ENCODE results near the gene CD6. TPM values are rescaled to one million over a fixed set of nuclear protein-coding genes. Genes with fewer than 3 reads are reported as not detected.

The CD6 gene
- total and polyA plus RNA-seq, 10 of the 15 experiments (the other 5 are each of a cell fraction or from before 2014, with no cell fraction given) = 0.37 to 17.6 (median 6.2) TPM

- CTCF ChIA-PET = interaction anchor here (0.6 to 1.5 kb wide), 4 partner anchors 10 to 234 kb away, joined by 3 to 11 read pairs (median 4); partner anchors contain the start of gene TMEM109
- Histone ChIP-seq H3K36me3 (ENCODE audit: control insufficient read depth in 2 of 2, insufficient read depth in 2 of 2, low read length in 1 of 2) (peaks cover 15 to 21% of the 10 kb centered on the region in 2 experiments), H4K20me1 (ENCODE audit: control insufficient read depth, insufficient read depth) (no peaks in the 10 kb centered on the region), H3K27me3 (replicated peaks in 1 of 2; ENCODE audit: control insufficient read depth in 2 of 2, insufficient read depth in 2 of 2, low read length in 1 of 2) (no peaks in the 10 kb centered on the region), H3K27ac (ENCODE audit: control insufficient read depth, insufficient read depth) (no peak within 1 kb of the TSS), H2AFZ (ENCODE audit: control insufficient read depth, low read depth, low read length) (peak within 1 kb of the TSS; percentile 68), H3K79me2 (ENCODE audit: control insufficient read depth, insufficient read depth, low read length) (peaks cover 1% of the 10 kb centered on the region; the same call in 1 of the 2 replicates), H3K4me2 (ENCODE audit: control insufficient read depth, insufficient read depth) (peak within 1 kb of the TSS; percentile 98), H3K9ac (ENCODE audit: control insufficient read depth, insufficient read depth, low read length) (peak within 1 kb of the TSS; percentile 48; the same call in 1 of the 2 replicates), H3K4me3 (peak within 1 kb of the TSS; percentile 59), H3K9me3 (replicated peaks; ENCODE audit: control insufficient read depth, insufficient read depth, low read length) (no peaks in the 10 kb centered on the region), H3K4me1 (ENCODE audit: control insufficient read depth, insufficient read depth, low read length) (peaks cover 24% of the 10 kb centered on the region)
- in situ Hi-C loops (cut with MboI) = no loop called here
- intact Hi-C loops (cut with micrococcal nuclease; ENCODE audit: unreplicated experiment) = no loop called here
- RAD21 ChIA-PET (ENCODE audit: unreplicated experiment) = interaction anchor here (0.5 to 1.8 kb wide), 6 partner anchors 9 to 137 kb away, joined by 3 to 8 read pairs (median 4); partner anchors contain the start of gene TMEM109
- ATAC-seq = peak; percentile 66
- 0% methylated on average over 25 of the region's 69 CpGs for WGBS (ENCODE audit: insufficient coverage, insufficient replicate concordance, low lambda C conversion rate, missing lambda C conversion rate)
- no TSS peak for BruUV-seq (replicated peaks)
- FAIRE-seq = no peak
- SMC1A ChIA-PET (ENCODE audit: uncharacterized antibody, unreplicated experiment) = interaction anchor here (1.7 to 1.8 kb wide), 2 partner anchors 9 to 11 kb away, joined by 5 to 7 read pairs; partner anchors contain the start of gene TMEM109
- POLR2A ChIA-PET = interaction anchor here (0.8 to 1.7 kb wide), 4 partner anchors 9 to 162 kb away, joined by 3 to 9 read pairs (median 4); partner anchors contain the start of gene TMEM109
- DNase-seq (ENCODE audit: low read depth, low spot score) = no peak
- no peak for TF ChIP-seq MYB (IDR thresholded peaks at IDR 0.05; ENCODE audit: borderline replicate concordance, low read depth, low read length)
- TF ChIP-seq PML (IDR thresholded peaks at IDR 0.05; ENCODE audit: low read length) = no peak
- TF ChIP-seq, protein P1, sequence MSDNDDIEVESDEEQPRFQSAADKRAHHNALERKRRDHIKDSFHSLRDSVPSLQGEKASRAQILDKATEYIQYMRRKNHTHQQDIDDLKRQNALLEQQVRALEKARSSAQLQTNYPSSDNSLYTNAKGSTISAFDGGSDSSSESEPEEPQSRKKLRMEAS (IDR thresholded peaks at IDR 0.05; ENCODE audit: low read depth, low read length) = peak; percentile 42; the same call in 1 of the 2 replicates
- TF ChIP-seq, protein P2, sequence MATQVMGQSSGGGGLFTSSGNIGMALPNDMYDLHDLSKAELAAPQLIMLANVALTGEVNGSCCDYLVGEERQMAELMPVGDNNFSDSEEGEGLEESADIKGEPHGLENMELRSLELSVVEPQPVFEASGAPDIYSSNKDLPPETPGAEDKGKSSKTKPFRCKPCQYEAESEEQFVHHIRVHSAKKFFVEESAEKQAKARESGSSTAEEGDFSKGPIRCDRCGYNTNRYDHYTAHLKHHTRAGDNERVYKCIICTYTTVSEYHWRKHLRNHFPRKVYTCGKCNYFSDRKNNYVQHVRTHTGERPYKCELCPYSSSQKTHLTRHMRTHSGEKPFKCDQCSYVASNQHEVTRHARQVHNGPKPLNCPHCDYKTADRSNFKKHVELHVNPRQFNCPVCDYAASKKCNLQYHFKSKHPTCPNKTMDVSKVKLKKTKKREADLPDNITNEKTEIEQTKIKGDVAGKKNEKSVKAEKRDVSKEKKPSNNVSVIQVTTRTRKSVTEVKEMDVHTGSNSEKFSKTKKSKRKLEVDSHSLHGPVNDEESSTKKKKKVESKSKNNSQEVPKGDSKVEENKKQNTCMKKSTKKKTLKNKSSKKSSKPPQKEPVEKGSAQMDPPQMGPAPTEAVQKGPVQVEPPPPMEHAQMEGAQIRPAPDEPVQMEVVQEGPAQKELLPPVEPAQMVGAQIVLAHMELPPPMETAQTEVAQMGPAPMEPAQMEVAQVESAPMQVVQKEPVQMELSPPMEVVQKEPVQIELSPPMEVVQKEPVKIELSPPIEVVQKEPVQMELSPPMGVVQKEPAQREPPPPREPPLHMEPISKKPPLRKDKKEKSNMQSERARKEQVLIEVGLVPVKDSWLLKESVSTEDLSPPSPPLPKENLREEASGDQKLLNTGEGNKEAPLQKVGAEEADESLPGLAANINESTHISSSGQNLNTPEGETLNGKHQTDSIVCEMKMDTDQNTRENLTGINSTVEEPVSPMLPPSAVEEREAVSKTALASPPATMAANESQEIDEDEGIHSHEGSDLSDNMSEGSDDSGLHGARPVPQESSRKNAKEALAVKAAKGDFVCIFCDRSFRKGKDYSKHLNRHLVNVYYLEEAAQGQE (IDR thresholded peaks at IDR 0.05; ENCODE audit: low read depth, low read length) = no peak
- TF ChIP-seq IKZF2 (IDR thresholded peaks at IDR 0.05) = peak; percentile 36 to 55; a peak in 2 of 4 replicates
- TF ChIP-seq SP1 (IDR thresholded peaks at IDR 0.05; ENCODE audit: low read depth, low read length) = peak; percentile 2
- peak; percentile 57; the same call in 1 of the 2 replicates for TF ChIP-seq RB1 (IDR thresholded peaks at IDR 0.05; ENCODE audit: borderline replicate concordance)
- TF ChIP-seq, protein P3, sequence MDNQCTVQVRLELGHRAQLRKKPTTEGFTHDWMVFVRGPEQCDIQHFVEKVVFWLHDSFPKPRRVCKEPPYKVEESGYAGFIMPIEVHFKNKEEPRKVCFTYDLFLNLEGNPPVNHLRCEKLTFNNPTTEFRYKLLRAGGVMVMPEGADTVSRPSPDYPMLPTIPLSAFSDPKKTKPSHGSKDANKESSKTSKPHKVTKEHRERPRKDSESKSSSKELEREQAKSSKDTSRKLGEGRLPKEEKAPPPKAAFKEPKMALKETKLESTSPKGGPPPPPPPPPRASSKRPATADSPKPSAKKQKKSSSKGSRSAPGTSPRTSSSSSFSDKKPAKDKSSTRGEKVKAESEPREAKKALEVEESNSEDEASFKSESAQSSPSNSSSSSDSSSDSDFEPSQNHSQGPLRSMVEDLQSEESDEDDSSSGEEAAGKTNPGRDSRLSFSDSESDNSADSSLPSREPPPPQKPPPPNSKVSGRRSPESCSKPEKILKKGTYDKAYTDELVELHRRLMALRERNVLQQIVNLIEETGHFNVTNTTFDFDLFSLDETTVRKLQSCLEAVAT (IDR thresholded peaks at IDR 0.05) = no peak
- TF ChIP-seq EED (IDR thresholded peaks at IDR 0.05; ENCODE audit: low read depth) = peak; percentile 52
- no peak for TF ChIP-seq IRF3 (IDR thresholded peaks at IDR 0.05)
- no peak for TF ChIP-seq PAX5 (IDR thresholded peaks at IDR 0.05; ENCODE audit: borderline replicate concordance, low read depth, low read length)
- 0 out of 6 replicates have a peak, but pooled peaks of 1 of the 3 experiments have one; percentile 1 for TF ChIP-seq CTCF (IDR thresholded peaks at IDR 0.05 in 2 of 3, conservative IDR thresholded peaks at IDR 0.05 in 1 of 3; ENCODE audit: control insufficient read depth in 2 of 3, extremely low read depth in 1 of 3, insufficient read depth in 1 of 3, low read depth in 3 of 3, low read length in 3 of 3)
- peak; percentile 30; the same call in 1 of the 2 replicates for TF ChIP-seq ZBED1 (IDR thresholded peaks at IDR 0.05; ENCODE audit: borderline replicate concordance)
- TF ChIP-seq RUNX3 (IDR thresholded peaks at IDR 0.05; ENCODE audit: low read length) = no peak
These were observed 47.2 kb upstream of the CD6 start, which contains the start of gene TMEM132A for GRCh38 chr11:60924110-60924905. Gene TMEM132A (plus strand): TSS chr11:60924460. CDS start chr11:60924634, 174 bp downstream.
